Measurements from ENCODE around the gene DNASE1L1.

DNA sequence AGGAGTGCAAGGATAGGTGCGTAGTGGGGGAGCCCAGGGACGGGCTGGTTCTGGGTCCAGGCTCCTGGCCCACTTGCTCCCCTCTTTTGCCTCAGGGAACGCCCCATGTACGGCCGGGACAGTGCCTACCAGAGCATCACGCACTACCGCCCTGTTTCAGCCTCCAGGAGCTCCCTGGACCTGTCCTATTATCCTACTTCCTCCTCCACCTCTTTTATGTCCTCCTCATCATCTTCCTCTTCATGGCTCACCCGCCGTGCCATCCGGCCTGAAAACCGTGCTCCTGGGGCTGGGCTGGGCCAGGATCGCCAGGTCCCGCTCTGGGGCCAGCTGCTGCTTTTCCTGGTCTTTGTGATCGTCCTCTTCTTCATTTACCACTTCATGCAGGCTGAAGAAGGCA is 28.3 kb downstream of the DNASE1L1 start:
- TF ChIP-seq, protein P1, sequence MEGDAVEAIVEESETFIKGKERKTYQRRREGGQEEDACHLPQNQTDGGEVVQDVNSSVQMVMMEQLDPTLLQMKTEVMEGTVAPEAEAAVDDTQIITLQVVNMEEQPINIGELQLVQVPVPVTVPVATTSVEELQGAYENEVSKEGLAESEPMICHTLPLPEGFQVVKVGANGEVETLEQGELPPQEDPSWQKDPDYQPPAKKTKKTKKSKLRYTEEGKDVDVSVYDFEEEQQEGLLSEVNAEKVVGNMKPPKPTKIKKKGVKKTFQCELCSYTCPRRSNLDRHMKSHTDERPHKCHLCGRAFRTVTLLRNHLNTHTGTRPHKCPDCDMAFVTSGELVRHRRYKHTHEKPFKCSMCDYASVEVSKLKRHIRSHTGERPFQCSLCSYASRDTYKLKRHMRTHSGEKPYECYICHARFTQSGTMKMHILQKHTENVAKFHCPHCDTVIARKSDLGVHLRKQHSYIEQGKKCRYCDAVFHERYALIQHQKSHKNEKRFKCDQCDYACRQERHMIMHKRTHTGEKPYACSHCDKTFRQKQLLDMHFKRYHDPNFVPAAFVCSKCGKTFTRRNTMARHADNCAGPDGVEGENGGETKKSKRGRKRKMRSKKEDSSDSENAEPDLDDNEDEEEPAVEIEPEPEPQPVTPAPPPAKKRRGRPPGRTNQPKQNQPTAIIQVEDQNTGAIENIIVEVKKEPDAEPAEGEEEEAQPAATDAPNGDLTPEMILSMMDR (IDR thresholded peaks at IDR 0.05; ENCODE audit: low read length), result no peak
- no peak for TF ChIP-seq EZH2 (IDR thresholded peaks at IDR 0.05; ENCODE audit: borderline replicate concordance, low read length)

All from OCI-LY1 (cell line).